Body of pancreas (tissue), 4 donors: Measurements from ENCODE around the gene PRKAG2.

Experiments used
- POLR2A ChIP-seq, 3 donors: fragments of 450-650 bp; IDR thresholded peaks; one replicate each; pipeline ENCODE4 v1.6.1; 2016; ENCODE audit warnings: antibody characterized with exemption in 3 of 3, mild to moderate bottlenecking in 2 of 3
- TF ChIP-seq, protein P1 (sequence below), 7 experiments: fragments of 450-650 bp in 4 of 7; fragments of 200-600 bp in 3 of 7; sonication (generic) in 3 of 7; IDR thresholded peaks; one replicate each; pipeline ENCODE4 v1.5.1; 2016 to 2019; ENCODE audit warnings: antibody characterized with exemption in 7 of 7

- TF ChIP-seq, protein P1, sequence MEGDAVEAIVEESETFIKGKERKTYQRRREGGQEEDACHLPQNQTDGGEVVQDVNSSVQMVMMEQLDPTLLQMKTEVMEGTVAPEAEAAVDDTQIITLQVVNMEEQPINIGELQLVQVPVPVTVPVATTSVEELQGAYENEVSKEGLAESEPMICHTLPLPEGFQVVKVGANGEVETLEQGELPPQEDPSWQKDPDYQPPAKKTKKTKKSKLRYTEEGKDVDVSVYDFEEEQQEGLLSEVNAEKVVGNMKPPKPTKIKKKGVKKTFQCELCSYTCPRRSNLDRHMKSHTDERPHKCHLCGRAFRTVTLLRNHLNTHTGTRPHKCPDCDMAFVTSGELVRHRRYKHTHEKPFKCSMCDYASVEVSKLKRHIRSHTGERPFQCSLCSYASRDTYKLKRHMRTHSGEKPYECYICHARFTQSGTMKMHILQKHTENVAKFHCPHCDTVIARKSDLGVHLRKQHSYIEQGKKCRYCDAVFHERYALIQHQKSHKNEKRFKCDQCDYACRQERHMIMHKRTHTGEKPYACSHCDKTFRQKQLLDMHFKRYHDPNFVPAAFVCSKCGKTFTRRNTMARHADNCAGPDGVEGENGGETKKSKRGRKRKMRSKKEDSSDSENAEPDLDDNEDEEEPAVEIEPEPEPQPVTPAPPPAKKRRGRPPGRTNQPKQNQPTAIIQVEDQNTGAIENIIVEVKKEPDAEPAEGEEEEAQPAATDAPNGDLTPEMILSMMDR (IDR thresholded peaks at IDR 0.05): no peak
- TF ChIP-seq POLR2A (IDR thresholded peaks at IDR 0.05): no peak
These were observed 102.0 kb downstream of the PRKAG2 start for GRCh38 chr7:151774951-151775350.
